CD4-positive, alpha-beta T cell treated with Interferon alpha-2 for 1 hour (primary cell): ENCODE measurements around the gene LRIT1.
A peak's percentile ranks its signal among the peaks of the same experiment; 100 is the strongest.

Experiments used
- DNase-seq, 2 donors: peaks; one replicate each; pipeline ENCODE4 v3.0.0-alpha.2; 2020 to 2022

LRIT1 gene

DNA sequence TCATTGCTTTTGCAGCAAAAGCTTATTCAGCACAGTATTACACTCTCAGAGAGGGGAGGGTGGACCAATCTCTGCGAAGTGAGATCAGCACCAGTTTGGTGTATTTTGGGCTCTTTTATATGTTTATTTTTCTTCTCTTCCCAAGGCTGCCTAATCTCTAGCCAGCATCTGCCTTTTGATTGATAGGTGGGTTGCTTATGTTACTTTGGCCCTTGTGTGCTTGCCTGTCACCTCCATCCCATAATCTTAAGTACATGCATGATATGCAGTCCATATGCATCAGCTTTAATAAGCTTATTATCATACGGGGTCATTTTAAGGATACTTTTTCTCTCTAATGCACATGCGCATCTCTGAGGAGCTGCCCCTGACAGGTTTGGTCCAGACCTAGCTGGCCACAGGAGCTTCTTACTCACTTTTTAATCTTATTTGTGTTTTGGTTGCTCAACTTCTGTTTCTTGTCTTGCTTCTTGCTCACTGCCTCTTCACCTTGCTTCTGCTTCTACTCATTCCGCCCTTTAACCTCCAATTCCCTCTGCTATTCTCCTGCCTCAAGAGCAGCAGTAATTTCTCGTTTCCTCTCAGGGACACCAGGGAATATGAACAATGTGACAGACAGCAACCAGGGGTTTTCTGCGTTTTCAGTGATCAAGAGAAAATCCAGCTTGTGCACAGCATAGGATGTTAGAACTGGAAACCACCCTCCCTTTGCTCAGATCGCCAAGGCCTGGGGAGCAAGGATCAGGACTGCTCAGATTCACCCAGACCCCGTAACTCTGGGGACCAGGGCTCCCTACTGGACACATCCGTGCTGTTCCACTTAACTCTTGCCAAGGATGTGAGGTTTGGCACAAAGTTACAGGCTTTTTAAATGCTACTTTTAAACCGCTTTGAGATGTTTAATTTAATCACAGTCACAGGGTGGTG lies 13.5 kb upstream of the LRIT1 start:
- no peak for DNase-seq

DNA sequence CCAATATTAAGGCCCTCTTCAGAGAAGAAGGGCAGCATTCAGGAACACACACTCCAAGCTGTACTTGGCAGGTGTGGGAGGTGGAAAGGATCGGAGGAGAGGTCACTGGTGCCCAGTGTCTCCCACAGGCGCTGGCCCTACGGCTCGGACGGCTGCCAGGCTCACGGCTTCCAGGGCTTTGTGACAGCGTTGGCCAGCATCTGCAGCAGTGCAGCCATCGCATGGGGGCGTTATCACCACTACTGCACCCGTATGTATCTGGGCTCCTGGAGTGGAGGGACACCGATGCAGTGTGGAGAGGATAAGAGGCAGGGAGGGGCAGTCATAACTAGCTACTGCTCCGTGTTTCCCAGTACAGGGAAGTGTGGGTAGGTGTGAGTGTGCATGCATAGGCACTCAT lies 7.4 kb upstream of the LRIT1 start:
- no peak for DNase-seq

DNA sequence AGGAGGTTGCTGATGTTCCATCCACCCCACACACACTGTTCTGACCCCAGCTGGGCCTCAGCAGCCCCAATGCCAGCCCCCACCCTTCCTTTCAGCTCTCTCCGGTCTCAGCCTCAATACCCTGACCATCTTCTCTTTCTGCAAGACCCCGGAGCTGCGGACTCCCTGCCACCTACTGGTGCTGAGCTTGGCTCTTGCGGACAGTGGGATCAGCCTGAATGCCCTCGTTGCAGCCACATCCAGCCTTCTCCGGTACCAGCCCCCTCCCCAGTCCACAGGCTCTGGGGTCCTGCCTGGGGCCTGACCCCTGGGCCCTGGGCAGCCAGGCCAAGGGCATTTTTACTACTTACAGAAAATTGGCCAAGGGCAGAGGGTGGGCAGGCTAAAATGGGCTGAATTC lies 6.2 kb upstream of the LRIT1 start:
- no peak for DNase-seq

DNA sequence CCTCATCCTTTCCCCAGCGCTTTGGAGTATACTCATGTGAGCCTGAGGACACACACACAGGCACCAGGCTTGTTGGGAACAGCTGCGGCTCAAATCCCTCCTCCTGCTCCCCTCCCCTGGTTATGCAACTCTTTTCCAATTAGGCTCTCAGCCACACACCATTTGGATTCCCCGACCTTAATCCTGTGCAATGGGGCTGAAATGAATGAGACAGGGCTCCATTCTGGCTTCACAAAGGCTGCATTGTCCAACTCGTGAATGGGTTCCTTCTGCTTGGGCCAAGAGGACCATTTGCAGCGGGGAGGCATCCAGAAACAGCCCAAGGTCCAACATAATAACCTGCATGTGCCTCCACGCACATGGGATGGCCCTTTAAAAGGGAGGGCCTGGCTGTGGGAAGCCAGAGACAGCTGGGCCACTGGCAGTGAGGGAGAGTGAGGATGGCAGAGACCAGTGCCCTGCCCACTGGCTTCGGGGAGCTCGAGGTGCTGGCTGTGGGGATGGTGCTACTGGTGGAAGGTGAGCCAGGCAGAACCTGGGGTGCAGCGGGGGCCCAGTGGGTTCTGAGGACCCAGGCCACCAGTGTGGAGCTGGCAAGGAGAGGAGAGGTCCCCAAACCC lies 3.4 kb upstream of the LRIT1 start, which contains the start of gene RGR:
TSS of gene RGR (plus strand) at position 403 of the 620 bp plus-strand sequence. CDS start at position 441, 38 bp downstream.
- no peak for DNase-seq

DNA sequence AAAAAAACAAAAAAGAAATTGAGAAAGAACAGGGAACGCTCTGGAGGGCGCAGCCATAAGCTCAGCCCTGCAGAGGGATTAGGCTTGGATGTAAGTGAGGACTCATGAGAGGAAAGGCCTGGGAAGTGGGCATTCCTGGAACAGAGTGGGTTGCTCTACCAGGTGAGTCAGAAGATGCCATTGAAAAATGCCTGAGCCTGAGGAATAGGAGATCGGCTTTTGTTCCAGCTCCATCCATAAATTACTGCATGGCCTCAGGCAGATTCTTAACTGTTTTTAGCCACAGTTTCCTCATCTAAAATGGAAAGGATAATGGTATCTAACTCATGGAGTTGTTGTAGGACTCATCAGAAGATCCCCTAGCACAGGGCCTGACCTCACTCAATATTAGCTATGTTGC lies 2.4 kb upstream of the LRIT1 start:
- DNase-seq, result no peak

DNA sequence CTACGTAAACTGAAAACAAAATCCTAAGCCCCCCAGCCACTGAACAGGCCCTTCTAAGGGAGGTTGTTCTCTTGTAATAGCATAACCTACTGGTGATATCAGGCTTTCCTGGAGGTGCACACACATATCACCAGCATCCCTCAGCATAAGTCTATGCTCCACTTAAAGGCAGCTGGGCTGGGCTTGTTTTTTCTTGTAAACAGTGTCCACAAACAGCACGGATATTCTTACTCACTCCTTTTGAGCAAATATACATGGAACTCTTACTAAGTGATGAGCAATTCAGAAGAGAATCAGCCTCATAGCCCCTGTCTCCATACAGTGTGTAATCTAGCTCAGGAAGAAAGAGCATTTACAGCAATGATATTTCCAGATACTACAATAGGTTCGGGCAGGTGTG lies 2.4 kb downstream of the LRIT1 start:
- DNase-seq, result no peak

DNA sequence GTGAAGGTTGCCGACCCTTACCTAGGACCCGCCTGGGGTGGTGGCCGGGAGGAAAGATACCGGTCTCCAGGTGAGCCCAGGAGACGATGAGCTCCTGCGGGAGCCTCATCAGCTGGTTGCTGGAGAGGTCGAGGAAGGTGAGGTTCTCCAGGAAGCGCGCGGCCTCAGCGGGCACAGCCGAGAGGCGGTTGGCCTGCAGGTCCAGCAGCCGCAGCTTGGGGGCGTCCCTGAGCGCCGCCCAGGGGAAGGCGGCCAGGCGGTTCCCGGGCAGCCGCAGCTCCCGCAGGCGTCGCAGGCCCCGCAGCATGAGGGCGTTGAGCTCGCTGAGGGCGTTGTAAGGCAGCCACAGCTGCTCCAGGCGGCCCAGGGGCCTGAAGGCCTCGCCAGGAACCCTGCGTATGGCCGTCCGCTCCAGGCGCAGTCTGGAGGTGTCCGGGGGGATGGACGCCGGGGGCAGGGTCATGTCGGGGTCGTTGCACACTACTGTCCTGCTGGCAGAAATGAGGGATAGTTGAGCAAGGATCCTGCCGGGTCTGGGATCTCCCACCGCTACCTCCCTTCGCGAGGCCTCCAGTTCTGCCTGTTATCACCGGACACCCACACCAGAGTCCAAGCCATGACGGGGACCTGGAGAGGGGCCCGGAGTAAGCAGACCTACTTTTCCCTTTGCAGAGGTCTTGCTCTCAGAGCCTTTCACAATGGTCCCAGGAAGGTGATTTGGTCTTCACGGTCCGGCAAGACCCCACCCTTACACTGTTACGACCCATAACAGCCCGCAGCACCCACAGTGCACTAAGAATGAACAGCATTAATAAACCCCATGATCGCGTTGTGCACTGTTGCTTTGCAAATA lies 3.9 kb downstream of the LRIT1 start:
- DNase-seq, result no peak

DNA sequence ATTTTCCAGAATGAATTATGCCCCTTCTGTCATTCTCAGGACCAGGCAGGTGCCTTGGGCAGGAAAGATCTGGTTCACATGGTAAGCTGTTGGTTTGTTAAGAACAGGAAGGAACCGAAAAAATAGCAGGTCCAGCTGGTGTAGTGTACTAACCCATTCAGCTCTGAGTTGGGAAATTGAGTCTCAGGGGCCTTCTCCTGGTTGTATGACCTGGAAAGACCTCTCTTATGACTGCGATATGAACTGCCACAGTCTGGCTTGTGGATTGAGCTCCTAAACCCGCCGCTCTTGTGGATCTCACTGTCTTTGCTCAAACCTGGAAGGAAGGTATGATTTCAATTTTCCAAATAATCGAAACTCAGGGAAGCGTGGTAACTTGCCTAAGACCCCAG lies 4.5 kb downstream of the LRIT1 start:
- no peak for DNase-seq

DNA sequence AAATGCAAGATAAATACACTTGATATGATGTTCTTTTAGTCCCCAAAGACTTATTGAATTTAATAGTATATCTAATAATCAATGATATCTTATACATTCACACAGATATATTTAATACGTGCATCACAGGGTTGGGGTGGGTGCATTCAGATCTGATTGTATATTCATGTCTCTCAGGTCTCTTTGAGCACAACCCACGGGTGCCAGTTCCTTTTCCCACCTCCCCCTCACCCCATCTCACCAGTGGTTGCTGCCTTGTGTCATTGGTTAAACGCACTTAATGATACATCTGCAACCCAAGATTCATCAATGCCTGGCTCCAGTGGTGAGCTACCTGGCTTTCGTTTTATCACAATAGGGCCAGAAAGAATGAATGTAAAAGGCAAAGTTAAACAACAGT lies 6.2 kb downstream of the LRIT1 start:
- DNase-seq, result no peak

DNA sequence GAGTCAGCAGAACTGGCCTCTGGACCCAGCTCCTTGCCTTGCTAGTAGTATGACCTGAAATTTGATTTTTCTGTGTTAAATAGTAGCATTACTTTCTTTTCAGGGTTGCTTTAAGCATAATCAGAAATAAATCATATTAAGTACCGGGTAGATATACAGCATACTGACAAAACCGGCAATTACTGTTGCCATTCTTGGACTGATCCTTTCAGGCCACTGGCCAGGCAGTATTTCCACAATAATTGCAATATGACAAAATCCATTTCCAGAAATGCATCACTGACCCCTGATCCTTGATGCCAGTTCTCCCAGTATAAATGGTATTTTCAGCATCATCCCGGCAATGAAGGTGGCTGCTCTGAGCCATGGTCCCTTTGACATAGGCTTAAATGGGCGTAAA lies 6.9 kb downstream of the LRIT1 start:
- no peak for DNase-seq

DNA sequence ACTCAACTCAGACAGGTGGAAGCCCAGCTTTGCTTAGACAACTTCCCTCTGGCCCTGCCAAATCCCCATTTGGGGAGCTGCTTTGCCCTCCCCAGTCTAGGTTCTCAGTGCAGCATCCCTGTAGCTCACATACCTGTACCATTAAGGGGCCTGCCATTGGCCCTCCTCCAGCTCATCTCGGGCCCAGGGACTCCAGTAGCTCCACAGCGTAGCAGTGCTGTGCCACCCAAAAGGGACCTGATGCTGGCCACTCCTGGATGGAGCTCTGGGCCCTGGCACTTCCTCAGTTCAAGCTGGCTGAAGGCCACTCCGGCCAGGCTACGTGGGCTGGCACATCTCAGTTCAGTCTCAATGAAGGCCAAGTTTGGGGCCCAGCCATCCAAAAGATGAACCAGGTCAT lies 7.4 kb downstream of the LRIT1 start:
- DNase-seq, result no peak

DNA sequence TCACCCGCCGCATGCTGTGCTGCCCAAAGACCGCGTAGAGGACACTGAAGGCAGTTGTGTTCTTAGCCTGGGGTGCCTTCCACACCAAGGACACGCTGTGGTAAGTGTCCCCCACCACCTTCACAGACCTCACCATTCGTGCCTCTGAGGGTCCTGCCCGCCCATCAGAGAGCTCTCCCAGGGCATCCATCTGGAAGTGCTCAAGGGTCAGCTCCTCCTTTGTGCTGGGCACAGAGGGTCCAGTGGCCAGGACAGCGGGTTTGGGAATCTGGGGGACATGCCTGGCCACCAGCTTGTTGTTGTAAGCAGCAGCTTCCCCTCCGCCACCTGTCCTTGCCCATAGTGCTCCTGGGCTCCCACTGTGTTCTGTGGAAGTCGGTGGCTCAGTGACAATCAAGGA lies 9.0 kb downstream of the LRIT1 start:
- DNase-seq, result no peak

DNA sequence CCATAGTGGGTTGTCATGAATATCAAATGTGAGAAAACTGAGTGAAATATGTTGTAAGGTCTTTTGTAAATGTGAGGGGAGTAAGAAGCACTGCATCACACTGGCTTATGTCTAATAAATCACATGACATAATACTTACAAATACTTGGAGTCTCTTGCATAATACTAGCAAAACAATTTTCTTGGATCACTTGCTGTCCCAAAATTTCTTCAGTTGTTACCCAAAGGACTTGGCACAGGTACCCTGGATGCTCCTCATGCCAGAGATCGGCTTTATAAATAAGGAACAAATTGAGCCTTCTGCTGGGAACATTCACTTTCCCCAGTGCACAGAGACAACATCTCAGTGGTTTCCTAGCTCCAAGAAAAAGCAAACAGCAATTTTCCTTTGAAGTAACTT lies 11.0 kb downstream of the LRIT1 start:
- DNase-seq, result no peak

DNA sequence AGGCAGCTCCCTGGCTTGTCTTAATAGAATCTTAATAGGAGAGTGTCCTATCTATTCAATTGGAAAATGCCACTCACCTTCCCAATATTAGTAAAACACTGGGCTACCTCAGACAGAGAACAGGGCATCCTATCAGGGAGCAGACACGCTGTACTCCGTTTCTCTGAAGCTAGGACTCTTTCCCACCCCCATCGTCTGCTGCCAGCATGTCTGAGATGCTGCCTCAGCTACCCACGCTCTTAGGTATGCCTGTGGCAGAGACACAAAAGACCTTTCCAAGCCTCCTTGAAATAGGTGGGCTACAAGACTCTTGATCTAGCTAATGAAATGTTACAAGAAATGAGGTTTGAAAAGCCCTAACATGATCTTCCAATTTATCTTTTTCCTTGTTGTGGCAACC lies 13.5 kb downstream of the LRIT1 start:
- no peak for DNase-seq

DNA sequence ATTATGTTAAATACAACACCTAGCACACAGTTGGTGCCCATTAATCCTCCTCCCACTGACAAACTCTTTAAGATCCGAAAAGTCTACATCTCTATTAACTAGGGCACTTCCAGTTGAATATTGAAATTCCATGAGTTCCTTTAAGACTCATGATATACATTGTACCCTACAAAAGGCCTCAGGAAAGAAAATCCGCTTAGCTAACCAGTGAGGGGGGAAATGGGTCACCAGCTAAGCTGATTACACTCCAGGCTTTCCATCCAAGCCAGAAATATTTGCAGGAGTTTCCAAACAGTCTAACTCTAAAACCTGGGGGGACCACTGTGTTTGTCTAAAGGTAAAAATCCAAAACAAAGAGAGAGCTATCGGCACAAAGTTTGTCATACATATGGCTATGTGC lies 14.7 kb downstream of the LRIT1 start:
- no peak for DNase-seq

DNA sequence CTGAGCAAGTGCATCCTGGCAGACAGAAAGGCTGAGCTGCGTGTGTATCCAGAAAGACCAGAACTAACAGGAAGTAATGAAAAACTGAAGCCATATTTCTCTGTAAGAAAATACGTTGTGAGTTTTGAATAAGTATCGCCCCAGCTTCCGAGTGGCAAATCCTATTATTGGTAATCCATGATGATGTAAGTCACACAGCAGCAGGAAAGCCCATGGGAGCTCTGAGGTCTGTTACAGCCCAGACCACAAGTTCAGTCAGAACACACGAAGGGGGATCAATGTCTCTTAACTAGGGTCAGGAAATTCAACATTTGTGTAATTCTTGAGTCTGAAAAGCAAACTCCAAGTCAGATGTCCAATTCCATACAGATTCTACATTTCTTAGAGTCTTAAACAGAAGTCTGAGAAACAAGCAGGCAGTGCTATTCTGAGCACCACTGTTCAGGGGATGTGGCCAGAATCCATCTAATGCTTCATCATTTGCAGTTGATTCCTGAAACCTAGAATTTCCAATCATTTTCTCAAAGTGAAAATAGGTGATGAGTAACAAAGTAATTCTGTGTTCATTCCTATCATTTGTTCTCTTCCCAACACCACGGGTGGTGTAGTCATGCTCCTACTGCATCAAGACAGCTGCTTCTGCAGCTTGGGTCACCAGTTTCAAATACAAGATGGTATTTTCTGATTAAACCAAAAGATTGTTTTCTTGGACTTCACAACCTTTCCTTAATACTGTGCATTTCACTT lies 15.7 kb downstream of the LRIT1 start, which contains the start of gene LRIT2:
TSS of gene LRIT2 (minus strand) at position 118 of the 747 bp plus-strand sequence. CDS start at position 94, 24 bp downstream.
- no peak for DNase-seq

DNA sequence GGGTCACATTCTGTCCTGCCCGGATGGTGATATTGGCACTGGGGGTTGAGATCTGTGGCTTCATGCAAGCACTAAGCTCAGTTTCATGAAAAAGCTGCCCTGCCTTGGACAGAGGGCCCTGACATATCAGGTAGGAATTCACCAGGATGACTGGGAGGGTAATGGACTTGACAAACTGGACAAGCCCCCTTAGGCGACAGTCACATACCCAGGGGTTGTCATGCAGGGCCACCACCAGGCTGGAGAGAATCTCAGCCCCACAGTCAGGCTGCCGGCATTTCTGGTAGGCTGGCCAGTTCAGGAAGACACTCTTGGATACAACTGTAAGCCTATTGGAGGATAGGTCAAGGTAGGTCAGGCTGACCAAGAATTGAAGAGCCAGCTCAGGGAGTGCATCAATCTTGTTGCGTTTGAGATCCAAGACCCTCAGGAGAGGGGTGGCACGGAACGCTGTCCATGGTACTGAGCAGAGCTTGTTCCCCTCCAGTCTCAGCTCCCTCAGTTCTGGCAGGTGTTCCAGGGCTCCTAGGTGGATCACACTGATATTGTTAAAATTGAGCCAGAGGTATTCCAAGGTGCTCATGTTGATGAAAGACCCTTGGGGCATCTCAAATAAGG lies 16.8 kb downstream of the LRIT1 start:
- DNase-seq, result no peak

DNA sequence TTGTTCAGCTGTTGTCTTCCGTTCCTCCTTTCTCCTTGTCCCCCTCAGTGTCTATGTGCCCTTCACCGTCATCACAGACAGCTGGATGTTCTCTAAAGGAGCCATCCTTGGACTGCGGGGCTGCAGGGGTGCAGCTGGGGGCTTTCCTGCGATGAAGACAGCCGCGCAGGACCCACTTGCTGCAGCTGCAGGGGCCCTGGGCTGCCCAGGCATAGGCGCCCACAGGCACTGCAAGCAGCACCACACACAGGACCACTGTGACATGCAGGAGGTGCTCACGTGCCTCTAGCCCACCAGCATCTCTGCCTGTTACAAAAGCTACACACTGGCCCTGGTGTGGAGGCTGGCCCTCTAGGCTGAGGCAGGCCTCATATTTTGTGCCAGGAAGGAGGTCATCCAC lies 19.4 kb downstream of the LRIT1 start:
- no peak for DNase-seq

DNA sequence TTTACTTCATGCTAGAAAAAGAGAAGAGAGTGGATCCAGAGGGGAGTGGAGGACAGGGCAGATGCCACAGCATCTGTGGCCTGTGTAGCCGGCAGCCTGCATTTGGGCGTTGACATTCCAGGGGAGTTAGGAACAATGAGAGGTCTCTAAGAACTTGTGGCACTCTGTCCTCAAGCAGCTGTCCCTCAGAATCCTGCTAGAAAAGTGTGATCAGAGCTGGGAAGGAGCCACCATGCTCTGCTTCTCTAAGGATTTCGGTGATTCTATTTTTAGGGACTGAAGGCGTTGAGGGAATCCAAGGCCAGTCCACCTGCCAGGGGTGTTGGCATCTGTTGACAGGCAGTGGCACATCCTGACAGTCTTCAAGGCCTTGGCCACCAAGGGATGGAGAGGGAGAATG lies 23.6 kb downstream of the LRIT1 start:
- DNase-seq, result no peak

DNA sequence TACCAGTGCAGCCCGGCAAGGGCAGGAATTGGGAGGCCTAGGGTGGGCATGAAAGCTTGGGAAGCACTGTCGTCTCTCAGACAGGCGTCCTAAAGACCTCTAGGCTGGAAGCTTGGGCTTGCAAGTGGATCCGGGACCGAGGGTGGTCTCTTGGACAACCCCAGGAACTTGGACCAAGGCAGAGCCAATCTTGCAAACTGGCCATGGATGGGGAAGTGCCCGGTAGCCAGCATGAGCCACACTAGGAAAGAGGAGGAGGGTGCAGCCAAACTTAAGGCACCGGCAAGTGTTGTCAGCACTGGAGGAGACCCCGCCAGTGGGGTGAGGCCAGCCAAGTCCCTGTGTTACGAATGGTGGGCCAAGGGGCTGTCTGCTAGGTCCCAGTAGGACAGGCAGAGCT lies 24.5 kb downstream of the LRIT1 start:
- DNase-seq, result no peak

DNA sequence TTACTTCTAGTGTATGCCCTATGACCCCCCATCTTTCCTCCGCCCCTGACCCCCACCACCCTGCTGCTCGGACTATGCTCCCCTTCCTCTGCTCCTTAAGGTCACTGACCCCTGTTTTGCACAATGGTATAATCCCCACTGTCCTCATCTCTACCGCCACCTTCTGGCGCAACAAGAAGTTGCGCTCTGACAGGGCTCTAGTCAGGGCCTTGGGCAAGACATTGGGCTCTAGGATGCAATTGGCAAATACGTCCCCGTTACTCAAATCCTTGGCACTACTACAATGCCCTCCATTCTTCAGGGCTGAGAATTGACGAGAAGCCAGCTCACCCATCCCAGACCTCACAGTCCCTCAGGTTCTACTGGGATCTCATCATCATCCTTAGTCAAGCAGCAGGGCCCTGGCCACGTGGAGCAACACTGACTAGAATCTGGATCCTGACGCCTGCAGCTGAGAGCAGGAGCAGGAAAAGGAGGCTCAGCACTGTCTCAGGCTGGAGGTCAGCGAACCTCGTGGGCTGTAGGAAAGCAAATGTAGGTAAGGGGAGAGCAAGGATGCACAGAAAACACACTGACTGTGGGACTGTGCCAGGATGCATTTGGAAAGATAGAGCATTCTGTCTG lies 26.6 kb downstream of the LRIT1 start:
- peak in 1 of 2 donors; percentile 49 for DNase-seq
